HepG2 (cell line): ENCODE measurements around the gene PRKCZ. TPM values are rescaled to one million over a fixed set of nuclear protein-coding genes. Genes with fewer than 3 reads are reported as not detected.

Experiments
- ATAC-seq: fragments of 200-7000 bp; cut with Tn5 transposase; 3 replicates; pipeline ENCODE4 v1.9.1; 2020; ENCODE audit warnings: mild to moderate bottlenecking, moderate library complexity
- BruUV-seq: library from RNA; stranded (reverse); fragments of 400-500 nt; replicated peaks from 2 replicates; lab custom pipeline; 2021; lab: Mats Ljungman, UMichigan
- CTCF ChIA-PET: fragments of 300-600 bp; formaldehyde crosslinking; extraction: SDS; loops from one replicate; lab custom pipeline; 2021; ENCODE audit warnings: low total read pairs, inconsistent platforms, low intra/inter-chr PET ratio; lab: Yijun Ruan, JAX
- POLR2A ChIA-PET: fragments of 350-600 bp; sonication (Branson Sonifier 250); formaldehyde crosslinking; loops from one replicate; lab custom pipeline; 2020; ENCODE audit warnings: antibody characterized with exemption, inconsistent platforms; lab: Yijun Ruan, JAX
- DNase-seq: peaks from one replicate; pipeline ENCODE4 v3.0.0-alpha.2; 2015; ENCODE audit warnings: low spot score
- FAIRE-seq: peaks from 3 replicates; lab custom pipeline; 2011; peaks lifted over from hg19 to GRCh38; lab: Jason Lieb, UNC
- H2AFZ ChIP-seq: one replicate; pipeline ENCODE4 v1.6.1; 2011; ENCODE audit warnings: low read length, inconsistent platforms
- H3K27ac ChIP-seq: fragments of 300-600 bp; 3 replicates; pipeline ENCODE4 v1.8.0; 2011; ENCODE audit warnings: mixed run types, mild to moderate bottlenecking, mixed read lengths, low read length, inconsistent platforms; ENCODE audit not compliant: insufficient read depth; ENCODE audit errors: extremely low read length
- H3K27me3 ChIP-seq, 2 experiments: fragments of 200-600 bp in 1 of 2; 2 replicates in 1 of 2; 3 replicates in 1 of 2; pipeline versions ENCODE4 v1.6.0 to v1.8.0; 2011; ENCODE audit warnings: low read length in 2 of 2, mild to moderate bottlenecking in 2 of 2, moderate library complexity in 2 of 2, inconsistent platforms in 1 of 2; ENCODE audit not compliant: insufficient read depth in 2 of 2, control insufficient read depth in 1 of 2
- H3K36me3 ChIP-seq, 2 experiments: fragments of 200-600 bp in 1 of 2; replicated peaks in 1 of 2; 2 replicates in 1 of 2; 3 replicates in 1 of 2; pipeline versions ENCODE4 v1.5.1 to v1.8.0; 2011; ENCODE audit warnings: low read length in 2 of 2, inconsistent platforms in 1 of 2; ENCODE audit not compliant: insufficient read depth in 2 of 2, control insufficient read depth in 1 of 2
- H3K4me1 ChIP-seq: 2 replicates; pipeline ENCODE4 v1.5.1; 2012; ENCODE audit warnings: low read length, inconsistent platforms; ENCODE audit not compliant: insufficient read depth
- H3K4me2 ChIP-seq: 2 replicates; pipeline ENCODE4 v1.6.0; 2011; ENCODE audit warnings: low read depth, low read length, inconsistent platforms
- H3K4me3 ChIP-seq, 3 experiments: fragments of 200-600 bp in 1 of 3; sonication (generic), shearing (Covaris generic) in 1 of 3; replicated peaks in 1 of 3; 2 replicates each; pipeline ENCODE4 v1.5.1; 2011 to 2016; ENCODE audit warnings: low read length in 3 of 3, inconsistent platforms in 2 of 3, low read depth in 2 of 3, mild to moderate bottlenecking in 2 of 3, control low read depth in 1 of 3, mixed read lengths in 1 of 3; ENCODE audit not compliant: insufficient read depth in 1 of 3
- H3K79me2 ChIP-seq: one replicate; pipeline ENCODE4 v1.6.1; 2011; ENCODE audit warnings: low read length, inconsistent platforms; ENCODE audit not compliant: insufficient read depth
- H3K9ac ChIP-seq: 2 replicates; pipeline ENCODE4 v1.6.0; 2011; ENCODE audit warnings: mild to moderate bottlenecking, low read depth, low read length, inconsistent platforms; ENCODE audit not compliant: insufficient read depth
- H3K9me3 ChIP-seq: 2 replicates; pipeline ENCODE4 v1.5.1; 2012; ENCODE audit warnings: mild to moderate bottlenecking, low read length
- H4K20me1 ChIP-seq: 2 replicates; pipeline ENCODE4 v1.6.0; 2011; ENCODE audit warnings: inconsistent platforms, mild to moderate bottlenecking, low read length, moderate library complexity; ENCODE audit not compliant: insufficient read depth
- GATAD1 ChIP-seq: IDR thresholded peaks from 2 replicates; pipeline ENCODE4 v1.6.1; 2016; ENCODE audit warnings: missing genetic modification reagents, missing compliant biosample characterization
- HNRNPL ChIP-seq: fragments of 200-400 bp; formaldehyde crosslinking; IDR thresholded peaks from 2 replicates; pipeline ENCODE4 v1.6.1; 2017; ENCODE audit warnings: mild to moderate bottlenecking, low read depth, low read length
- HNRNPUL1 ChIP-seq: fragments of 200-400 bp; formaldehyde crosslinking; IDR thresholded peaks from 2 replicates; pipeline ENCODE4 v1.6.1; 2017; ENCODE audit warnings: low read depth, mild to moderate bottlenecking, low read length, moderate library complexity
- MAZ ChIP-seq, 2 experiments: sonication (generic) in 1 of 2; formaldehyde crosslinking in 1 of 2; IDR thresholded peaks; 2 replicates each; pipeline versions ENCODE4 v1.5.0 to v1.6.1; 2012 to 2020; ENCODE audit warnings: low read depth in 2 of 2, mild to moderate bottlenecking in 2 of 2, borderline replicate concordance in 1 of 2, improper control_type of control experiment in 1 of 2, low read length in 1 of 2, missing genetic modification reagents in 1 of 2, moderate library complexity in 1 of 2
- MEIS1 ChIP-seq: sonication (generic); formaldehyde crosslinking; IDR thresholded peaks from 2 replicates; pipeline ENCODE4 v1.9.0; 2021; ENCODE audit warnings: mild to moderate bottlenecking, missing genetic modification reagents, moderate library complexity, borderline replicate concordance
- MIER3 ChIP-seq: IDR thresholded peaks from 2 replicates; pipeline ENCODE4 v1.6.1; 2016; ENCODE audit warnings: missing compliant biosample characterization, borderline replicate concordance
- RBM39 ChIP-seq: fragments of 200-400 bp; formaldehyde crosslinking; IDR thresholded peaks from one replicate; pipeline ENCODE4 v1.6.1; 2018; ENCODE audit warnings: antibody characterized with exemption, mild to moderate bottlenecking, low read depth, low read length; ENCODE audit not compliant: poor library complexity, severe bottlenecking
- TCF7 ChIP-seq: sonication (generic); IDR thresholded peaks from 2 replicates; pipeline ENCODE4 v1.6.1; 2016; ENCODE audit warnings: antibody characterized with exemption, low read depth
- ZBTB3 ChIP-seq: sonication (generic); formaldehyde crosslinking; IDR thresholded peaks from 2 replicates; pipeline ENCODE4 v1.4.0; 2020; ENCODE audit warnings: low read depth, mild to moderate bottlenecking, moderate library complexity, missing genetic modification reagents, borderline replicate concordance
- ZBTB8A ChIP-seq: sonication (generic); formaldehyde crosslinking; IDR thresholded peaks from 2 replicates; pipeline ENCODE4 v1.4.0; 2020; ENCODE audit warnings: mild to moderate bottlenecking, low read depth, missing genetic modification reagents, borderline replicate concordance
- ZFP37 ChIP-seq: sonication (generic); formaldehyde crosslinking; IDR thresholded peaks from 2 replicates; pipeline ENCODE4 v1.4.0; 2020; ENCODE audit warnings: missing genetic modification reagents, borderline replicate concordance
- ZNF530 ChIP-seq: sonication (generic); formaldehyde crosslinking; IDR thresholded peaks from 2 replicates; pipeline ENCODE4 v1.5.0; 2020; ENCODE audit warnings: low read depth, mild to moderate bottlenecking, missing genetic modification reagents
- WGBS: methylation state at CpG from one replicate; pipeline ENCODE4 v1.1.6; 2017; ENCODE audit warnings: low lambda C conversion rate; 5-methylcytosine and 5-hydroxymethylcytosine counted together
- in situ Hi-C: cut with HindIII; loops from 2 replicates; pipeline ENCODE4 v1.10.0; 2017; ENCODE audit warnings: low pct_unique_long_range_greater_than_20kb; ENCODE audit not compliant: extremely low pct_ligation_motif_present
- intact Hi-C: fragments of 100-400 bp; cut with micrococcal nuclease; formaldehyde crosslinking; loops from one replicate; pipeline ENCODE4 v1.10.0; 2022; ENCODE audit not compliant: unreplicated experiment
- polyA plus RNA-seq, 8 experiments: library from polyadenylated mRNA; depleted of rRNA in 3 of 8; stranded (reverse) in 7 of 8; unstranded in 1 of 8; fragments of >200 nt; fragmentation: Illumina TruSeq in 4 of 8; extraction: Trizol in 4 of 8; gene quantifications; 2 replicates each; pipeline versions ENCODE4 v1.2.1 to v1.2.3, GENCODE V29; 2011 to 2016; ENCODE audit warnings: low read depth in 4 of 8, missing spikeins in 1 of 8, mixed read lengths in 1 of 8; ENCODE audit not compliant: insufficient read depth in 1 of 8
- total RNA-seq, 5 experiments: library from RNA; depleted of rRNA; stranded (reverse); fragments of >200 nt; fragmentation: Illumina TruSeq; extraction: Trizol; gene quantifications; 2 replicates each; pipeline ENCODE4 v1.2.3, GENCODE V29; 2016; ENCODE audit warnings: low read depth in 1 of 5
- TF ChIP-seq, protein P1 (sequence below): sonication (generic); formaldehyde crosslinking; conservative IDR thresholded peaks from 2 replicates; pipeline ENCODE4 v1.8.0; 2022; ENCODE audit warnings: low read depth, missing genetic modification reagents
- TF ChIP-seq, protein P2 (sequence below): sonication (generic); formaldehyde crosslinking; IDR thresholded peaks from 2 replicates; pipeline ENCODE4 v1.4.0; 2020; ENCODE audit warnings: missing genetic modification reagents

The PRKCZ gene
- total and polyA plus RNA-seq, 2 of the 13 experiments (the other 11 are each of a cell fraction or from before 2014, with no cell fraction given): 34.7 to 85.2 TPM

DNA sequence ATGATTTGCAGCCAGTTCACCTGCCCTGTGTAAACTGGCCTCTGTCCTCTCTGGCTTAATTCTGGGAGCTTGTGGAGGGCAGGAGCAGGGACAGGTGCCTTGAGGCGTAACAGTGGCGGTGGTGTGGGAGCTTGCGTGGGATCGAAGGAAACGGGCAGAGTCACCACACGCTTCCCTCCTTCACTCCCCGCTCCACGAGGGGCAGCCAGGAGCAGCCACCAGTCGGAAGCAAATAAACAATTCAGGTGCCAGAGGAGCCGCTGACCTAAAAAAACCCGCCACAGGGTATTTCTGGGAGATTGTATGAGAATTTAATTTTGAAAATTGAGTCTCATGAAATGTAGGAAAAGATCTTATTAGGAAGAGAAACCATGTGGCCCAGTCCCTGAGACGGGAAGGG, 118.3 kb downstream of the PRKCZ start:
- no peaks in the 10 kb centered on the region for H3K27me3 ChIP-seq
- DNase-seq: no peak
- peaks cover 9 to 54% of the 10 kb centered on the region in 2 experiments for H3K36me3 ChIP-seq
- 97% methylated on average over 12 of the region's 12 CpGs for WGBS
- no peaks in the 10 kb centered on the region for H4K20me1 ChIP-seq
- no peaks in the 10 kb centered on the region for H3K4me1 ChIP-seq
- no peak overlapping the region for H3K4me2 ChIP-seq
- H3K4me3 ChIP-seq: no peak overlapping the region
- ChIA-PET CTCF (no interaction called here), POLR2A (no interaction called here)
- FAIRE-seq: no peak
- H3K9me3 ChIP-seq: no peaks in the 10 kb centered on the region
- TF ChIP-seq RBM39: no peak
- H3K27ac ChIP-seq: no peak overlapping the region
- no TSS peak for BruUV-seq
- in situ Hi-C loops: no loop called here
- H2AFZ ChIP-seq: no peak overlapping the region
- no peaks in the 10 kb centered on the region for H3K79me2 ChIP-seq
- intact Hi-C loops: no loop called here
- ATAC-seq: no peak
- no peak overlapping the region for H3K9ac ChIP-seq

DNA sequence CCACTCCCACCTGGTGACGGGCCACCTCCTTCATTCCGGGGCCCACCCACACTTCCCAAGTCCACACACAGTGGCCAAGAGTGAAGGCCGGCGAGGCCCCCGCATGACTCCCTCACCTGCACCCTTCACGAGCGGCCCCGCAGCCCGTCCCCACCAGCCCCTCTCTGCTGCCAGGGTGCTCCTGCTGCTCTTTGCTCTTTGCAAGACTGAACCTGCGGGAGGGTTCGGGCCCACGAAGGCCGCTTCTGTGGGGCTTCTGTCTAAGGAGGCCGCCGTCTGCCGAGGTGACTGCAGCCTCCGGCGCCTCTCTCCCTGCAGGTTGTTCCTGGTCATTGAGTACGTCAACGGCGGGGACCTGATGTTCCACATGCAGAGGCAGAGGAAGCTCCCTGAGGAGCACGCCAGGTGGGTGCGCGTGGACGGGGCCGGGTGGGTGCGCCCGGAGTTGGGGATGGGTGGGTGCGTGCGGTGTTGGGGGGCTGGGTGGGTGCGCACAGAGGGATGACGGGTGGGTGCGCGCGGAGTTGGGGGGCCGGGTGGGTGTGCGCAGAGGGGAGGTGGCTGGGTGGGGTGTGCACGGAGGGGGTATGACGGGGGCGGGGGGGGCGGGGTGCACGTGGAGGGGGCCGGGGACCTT, 119.1 kb downstream of the PRKCZ start:
- Histone ChIP-seq H3K9me3 (no peaks in the 10 kb centered on the region), H3K36me3 (peaks cover 11 to 61% of the 10 kb centered on the region in 2 experiments), H3K27ac (no peak overlapping the region), H2AFZ (no peak overlapping the region), H3K4me3 (no peak overlapping the region), H3K27me3 (no peaks in the 10 kb centered on the region), H3K4me2 (no peak overlapping the region), H3K9ac (no peak overlapping the region), H4K20me1 (no peaks in the 10 kb centered on the region), H3K4me1 (no peaks in the 10 kb centered on the region), H3K79me2 (no peaks in the 10 kb centered on the region)
- POLR2A ChIA-PET: no interaction called here
- CTCF ChIA-PET: no interaction called here
- FAIRE-seq (no peak), DNase-seq (no peak), ATAC-seq (no peak)
- WGBS: 98% methylated on average over 43 of the region's 43 CpGs
- no TSS peak for BruUV-seq
- in situ Hi-C loops: no loop called here
- intact Hi-C loops: no loop called here
- no peak for TF ChIP-seq TCF7
- TF ChIP-seq, protein P1, sequence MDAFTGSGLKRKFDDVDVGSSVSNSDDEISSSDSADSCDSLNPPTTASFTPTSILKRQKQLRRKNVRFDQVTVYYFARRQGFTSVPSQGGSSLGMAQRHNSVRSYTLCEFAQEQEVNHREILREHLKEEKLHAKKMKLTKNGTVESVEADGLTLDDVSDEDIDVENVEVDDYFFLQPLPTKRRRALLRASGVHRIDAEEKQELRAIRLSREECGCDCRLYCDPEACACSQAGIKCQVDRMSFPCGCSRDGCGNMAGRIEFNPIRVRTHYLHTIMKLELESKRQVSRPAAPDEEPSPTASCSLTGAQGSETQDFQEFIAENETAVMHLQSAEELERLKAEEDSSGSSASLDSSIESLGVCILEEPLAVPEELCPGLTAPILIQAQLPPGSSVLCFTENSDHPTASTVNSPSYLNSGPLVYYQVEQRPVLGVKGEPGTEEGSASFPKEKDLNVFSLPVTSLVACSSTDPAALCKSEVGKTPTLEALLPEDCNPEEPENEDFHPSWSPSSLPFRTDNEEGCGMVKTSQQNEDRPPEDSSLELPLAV: no peak
- no peak for TF ChIP-seq GATAD1
- no peak for TF ChIP-seq HNRNPUL1
- TF ChIP-seq ZNF530 (CRISPR knock-in tag): no peak
- TF ChIP-seq MEIS1 (CRISPR knock-in tag): no peak
- no peak for TF ChIP-seq ZBTB3
- TF ChIP-seq ZFP37 (CRISPR knock-in tag): no peak
- no peak for TF ChIP-seq ZBTB8A
- no peak for TF ChIP-seq HNRNPL
- TF ChIP-seq, protein P2, sequence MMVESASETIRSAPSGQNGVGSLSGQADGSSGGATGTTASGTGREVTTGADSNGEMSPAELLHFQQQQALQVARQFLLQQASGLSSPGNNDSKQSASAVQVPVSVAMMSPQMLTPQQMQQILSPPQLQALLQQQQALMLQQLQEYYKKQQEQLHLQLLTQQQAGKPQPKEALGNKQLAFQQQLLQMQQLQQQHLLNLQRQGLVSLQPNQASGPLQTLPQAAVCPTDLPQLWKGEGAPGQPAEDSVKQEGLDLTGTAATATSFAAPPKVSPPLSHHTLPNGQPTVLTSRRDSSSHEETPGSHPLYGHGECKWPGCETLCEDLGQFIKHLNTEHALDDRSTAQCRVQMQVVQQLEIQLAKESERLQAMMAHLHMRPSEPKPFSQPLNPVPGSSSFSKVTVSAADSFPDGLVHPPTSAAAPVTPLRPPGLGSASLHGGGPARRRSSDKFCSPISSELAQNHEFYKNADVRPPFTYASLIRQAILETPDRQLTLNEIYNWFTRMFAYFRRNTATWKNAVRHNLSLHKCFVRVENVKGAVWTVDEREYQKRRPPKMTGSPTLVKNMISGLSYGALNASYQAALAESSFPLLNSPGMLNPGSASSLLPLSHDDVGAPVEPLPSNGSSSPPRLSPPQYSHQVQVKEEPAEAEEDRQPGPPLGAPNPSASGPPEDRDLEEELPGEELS (CRISPR knock-in tag): no peak
- no peak for TF ChIP-seq MAZ (IDR thresholded peaks at IDR 0.05; ENCODE audit: borderline replicate concordance, low read depth, low read length)
- TF ChIP-seq MAZ (CRISPR knock-in tag; IDR thresholded peaks at IDR 0.05; ENCODE audit: low read depth): no peak
- TF ChIP-seq MIER3 (CRISPR knock-in tag): no peak
